ENCODE measurements around the gene CYTH1. TPM values are rescaled to one million over a fixed set of nuclear protein-coding genes. Genes with fewer than 3 reads are reported as not detected.

Gene CYTH1
- total RNA-seq, 1 experiment from 2014 or later = 40.3 TPM

DNA sequence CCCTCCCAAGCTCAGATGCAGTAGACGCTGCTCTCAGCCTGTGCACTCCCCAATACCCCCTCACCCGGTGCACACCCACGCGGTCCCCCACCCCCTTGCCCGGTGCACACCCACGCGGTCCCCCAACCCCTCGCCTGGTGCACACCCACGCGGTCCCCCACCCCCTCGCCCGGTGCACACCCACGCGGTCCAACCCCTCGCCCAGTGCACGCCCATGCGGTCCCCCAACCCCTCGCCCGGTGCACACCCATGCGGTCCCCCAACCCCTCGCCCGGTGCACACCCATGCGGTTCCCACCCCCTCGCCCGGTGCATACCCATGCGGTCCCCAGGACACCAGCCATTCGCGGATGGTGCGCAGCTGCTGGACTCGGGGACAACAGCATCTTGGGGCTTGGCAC is 19.9 kb upstream of the CYTH1 start:
- H3K27me3 ChIP-seq (ENCODE audit: insufficient read depth, low read depth) = no peaks in the 10 kb centered on the region
- no peak overlapping the region for H2AFZ ChIP-seq
- POLR2A ChIA-PET (ENCODE audit: unreplicated experiment) = no interaction called here
- H3F3A ChIP-seq (ENCODE audit: insufficient read depth, low read depth) = no peaks in the 10 kb centered on the region
- intact Hi-C loops (cut with micrococcal nuclease; ENCODE audit: unreplicated experiment) = no loop called here
- no TSS peak for BruUV-seq (replicated peaks)
- no peaks in the 10 kb centered on the region for H3K9me2 ChIP-seq (ENCODE audit: insufficient read depth)
- H3K9me3 ChIP-seq (ENCODE audit: insufficient read depth, low read depth) = no peaks in the 10 kb centered on the region
- no peak overlapping the region for H3K4me3 ChIP-seq
- no peaks in the 10 kb centered on the region for H3K79me2 ChIP-seq (ENCODE audit: low read depth)
- CTCF ChIA-PET = no interaction called here
- H3K27ac ChIP-seq = no peak overlapping the region
- peaks cover 4% of the 10 kb centered on the region for H4K20me1 ChIP-seq (ENCODE audit: insufficient read depth)
- H3K4me1 ChIP-seq (replicated peaks; ENCODE audit: insufficient read depth) = no peaks in the 10 kb centered on the region
- no peak for DNase-seq
- H3K36me3 ChIP-seq (ENCODE audit: low read depth) = no peaks in the 10 kb centered on the region
- no peak overlapping the region for H3K4me2 ChIP-seq
- TF ChIP-seq, protein P1, sequence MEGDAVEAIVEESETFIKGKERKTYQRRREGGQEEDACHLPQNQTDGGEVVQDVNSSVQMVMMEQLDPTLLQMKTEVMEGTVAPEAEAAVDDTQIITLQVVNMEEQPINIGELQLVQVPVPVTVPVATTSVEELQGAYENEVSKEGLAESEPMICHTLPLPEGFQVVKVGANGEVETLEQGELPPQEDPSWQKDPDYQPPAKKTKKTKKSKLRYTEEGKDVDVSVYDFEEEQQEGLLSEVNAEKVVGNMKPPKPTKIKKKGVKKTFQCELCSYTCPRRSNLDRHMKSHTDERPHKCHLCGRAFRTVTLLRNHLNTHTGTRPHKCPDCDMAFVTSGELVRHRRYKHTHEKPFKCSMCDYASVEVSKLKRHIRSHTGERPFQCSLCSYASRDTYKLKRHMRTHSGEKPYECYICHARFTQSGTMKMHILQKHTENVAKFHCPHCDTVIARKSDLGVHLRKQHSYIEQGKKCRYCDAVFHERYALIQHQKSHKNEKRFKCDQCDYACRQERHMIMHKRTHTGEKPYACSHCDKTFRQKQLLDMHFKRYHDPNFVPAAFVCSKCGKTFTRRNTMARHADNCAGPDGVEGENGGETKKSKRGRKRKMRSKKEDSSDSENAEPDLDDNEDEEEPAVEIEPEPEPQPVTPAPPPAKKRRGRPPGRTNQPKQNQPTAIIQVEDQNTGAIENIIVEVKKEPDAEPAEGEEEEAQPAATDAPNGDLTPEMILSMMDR (conservative IDR thresholded peaks at IDR 0.05) = no peak

DNA sequence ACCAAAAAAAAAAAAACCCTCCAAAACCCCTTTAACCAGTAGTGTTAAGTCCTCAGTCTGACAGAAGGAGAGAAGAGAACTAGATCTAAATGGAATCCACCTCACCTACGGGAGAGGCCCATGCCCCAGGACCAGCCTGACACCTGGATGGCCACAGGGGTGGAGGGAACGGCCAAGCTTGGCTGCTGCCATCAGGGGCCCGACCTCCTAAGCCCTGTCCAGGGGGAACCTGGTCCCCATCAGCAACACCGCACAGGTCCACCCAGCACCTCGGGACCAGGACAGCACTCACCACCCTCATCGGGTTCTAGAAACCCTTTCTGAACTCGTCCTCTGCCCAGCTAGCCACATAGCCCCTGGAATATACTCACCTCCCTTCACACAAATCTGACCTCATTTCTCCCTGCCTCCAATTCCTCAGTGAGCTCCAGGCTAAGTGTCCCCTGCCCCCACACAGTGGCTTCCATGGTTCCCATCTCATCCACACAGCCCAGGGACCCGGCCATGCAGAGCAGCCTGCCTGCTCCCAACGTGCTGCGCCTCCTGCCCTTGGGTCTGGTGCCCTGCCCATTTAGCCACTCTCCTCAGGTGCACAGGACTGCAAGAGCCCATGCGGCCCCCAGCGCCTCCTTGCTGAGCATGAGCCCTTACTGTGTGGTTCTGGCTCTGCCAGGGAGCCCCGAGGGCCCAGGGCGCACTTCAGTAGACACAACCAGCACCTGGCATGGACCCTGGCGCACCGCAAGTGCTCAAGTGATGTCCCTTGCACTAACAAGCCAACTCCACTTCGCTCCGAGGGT is 18.3 kb upstream of the CYTH1 start:
- peaks cover 4% of the 10 kb centered on the region for H4K20me1 ChIP-seq (ENCODE audit: insufficient read depth)
- BruUV-seq (replicated peaks) = no TSS peak

DNA sequence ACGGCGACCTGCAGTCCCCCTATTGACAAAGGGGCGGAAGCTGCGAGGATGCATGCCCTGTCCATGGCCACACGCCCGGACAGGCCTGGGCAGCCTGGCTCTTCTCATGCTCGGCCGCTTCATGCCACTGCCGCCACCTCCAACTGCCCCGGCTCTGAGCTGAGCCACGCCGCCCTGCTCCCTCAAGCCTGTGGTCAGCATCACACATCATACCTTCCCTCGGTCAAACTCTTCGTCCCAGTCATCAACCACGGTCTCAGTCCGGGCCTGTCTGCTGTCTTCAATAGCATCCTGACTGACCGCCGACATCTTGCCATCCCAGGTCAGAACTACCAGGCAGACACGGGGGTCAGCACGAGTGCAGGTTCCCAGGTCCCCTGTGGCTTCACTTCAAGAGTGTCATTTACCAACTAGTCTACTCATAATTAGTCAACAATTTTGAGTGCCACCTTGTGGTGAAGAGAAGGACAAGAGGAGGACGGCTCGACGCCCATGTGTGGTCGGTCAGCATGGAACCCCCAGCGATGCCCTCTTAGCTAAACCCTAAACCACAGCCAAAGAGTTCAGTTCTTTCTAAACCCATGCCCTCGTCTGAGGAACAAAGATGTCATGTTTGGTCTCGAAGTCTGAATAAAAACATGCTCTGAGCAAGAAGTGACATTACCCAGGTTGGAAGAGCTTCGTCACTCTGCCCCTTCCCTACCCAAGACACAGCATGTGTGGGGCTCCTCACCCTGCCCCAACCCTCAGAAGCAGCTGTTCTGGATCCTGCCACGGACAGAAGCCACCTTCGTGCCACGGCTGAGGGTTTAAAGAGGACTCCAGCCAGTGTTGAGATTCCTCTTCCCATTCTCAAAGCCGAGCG is 16.9 kb upstream of the CYTH1 start:
- no TSS peak for BruUV-seq (replicated peaks)
- CTCF ChIA-PET = no interaction called here

More for the DNA sequence above, 18.3 kb upstream of the CYTH1 start:
- intact Hi-C loops (cut with micrococcal nuclease; ENCODE audit: unreplicated experiment) = no loop called here
- TF ChIP-seq EZH2 (IDR thresholded peaks at IDR 0.05; ENCODE audit: low read depth) = no peak
- TF ChIP-seq, protein P1 (conservative IDR thresholded peaks at IDR 0.05) = no peak
- CTCF ChIA-PET = interaction anchor here (0.7 kb wide), 1 partner anchor 591 kb away, joined by 5 read pairs; no protein-coding TSS in a partner anchor
- H3K27ac ChIP-seq = no peak overlapping the region
- H2AFZ ChIP-seq = no peak overlapping the region
- no peaks in the 10 kb centered on the region for H3K9me3 ChIP-seq (ENCODE audit: insufficient read depth, low read depth)
- no peak overlapping the region for H3K4me2 ChIP-seq
- no peaks in the 10 kb centered on the region for H3K79me2 ChIP-seq (ENCODE audit: low read depth)
- H3K4me3 ChIP-seq = no peak overlapping the region
- H3K9me2 ChIP-seq (ENCODE audit: insufficient read depth) = no peaks in the 10 kb centered on the region
- H3F3A ChIP-seq (ENCODE audit: insufficient read depth, low read depth) = no peaks in the 10 kb centered on the region
- POLR2A ChIA-PET (ENCODE audit: unreplicated experiment) = no interaction called here
- no peak for DNase-seq
- no peaks in the 10 kb centered on the region for H3K36me3 ChIP-seq (ENCODE audit: low read depth)
- no peaks in the 10 kb centered on the region for H3K27me3 ChIP-seq (ENCODE audit: insufficient read depth, low read depth)
- no peaks in the 10 kb centered on the region for H3K4me1 ChIP-seq (replicated peaks; ENCODE audit: insufficient read depth)

More for the DNA sequence above, 16.9 kb upstream of the CYTH1 start:
- H3K79me2 ChIP-seq (ENCODE audit: low read depth) = no peaks in the 10 kb centered on the region
- no peak for TF ChIP-seq EZH2 (IDR thresholded peaks at IDR 0.05; ENCODE audit: low read depth)
- TF ChIP-seq, protein P1 (conservative IDR thresholded peaks at IDR 0.05) = peak; percentile 43; the same call in 1 of the 2 replicates
- H3K9me3 ChIP-seq (ENCODE audit: insufficient read depth, low read depth) = no peaks in the 10 kb centered on the region
- H3K9me2 ChIP-seq (ENCODE audit: insufficient read depth) = no peaks in the 10 kb centered on the region
- no peaks in the 10 kb centered on the region for H3K27me3 ChIP-seq (ENCODE audit: insufficient read depth, low read depth)
- H3F3A ChIP-seq (ENCODE audit: insufficient read depth, low read depth) = no peaks in the 10 kb centered on the region
- no peaks in the 10 kb centered on the region for H3K4me1 ChIP-seq (replicated peaks; ENCODE audit: insufficient read depth)
- H3K4me2 ChIP-seq = no peak overlapping the region
- no peak overlapping the region for H3K27ac ChIP-seq
- intact Hi-C loops (cut with micrococcal nuclease; ENCODE audit: unreplicated experiment) = loop anchor here (2.0 kb wide), 1 partner anchor 302 kb away; no protein-coding TSS in a partner anchor
- POLR2A ChIA-PET (ENCODE audit: unreplicated experiment) = no interaction called here
- H2AFZ ChIP-seq = no peak overlapping the region
- DNase-seq = no peak
- no peaks in the 10 kb centered on the region for H3K36me3 ChIP-seq (ENCODE audit: low read depth)
- H4K20me1 ChIP-seq (ENCODE audit: insufficient read depth) = peaks cover 4% of the 10 kb centered on the region
- no peak overlapping the region for H3K4me3 ChIP-seq
